Stimulated activated naive CD8-positive, alpha-beta T cell treated with anti-CD3 and anti-CD28 coated beads, Interleukin-15, Interleukin-2, amounts not matched to agents 100 ng/mL and 50 ng/mL, for 24 hours (primary cell): ENCODE measurements around the gene TUFT1.
"Not testable (repeated sequence)": the region's sequence is repeated elsewhere in the genome, so short reads cannot be mapped to it uniquely, and the experiment has no call there.

Experiments used
- H3K27ac Mint-ChIP-seq: one replicate; pipeline ENCODE4 v1.8.0; 2021; ENCODE audit warnings: mild to moderate bottlenecking, mixed read lengths
- H3K27me3 Mint-ChIP-seq: one replicate; pipeline ENCODE4 v1.8.0; 2021; ENCODE audit warnings: mixed read lengths
- H3K36me3 Mint-ChIP-seq: one replicate; pipeline ENCODE4 v1.8.0; 2021; ENCODE audit warnings: low read depth, mixed read lengths
- H3K4me1 Mint-ChIP-seq: one replicate; pipeline ENCODE4 v1.8.0; 2021; ENCODE audit warnings: low read depth, mixed read lengths
- H3K4me3 Mint-ChIP-seq: one replicate; pipeline ENCODE4 v1.8.0; 2021; ENCODE audit warnings: mild to moderate bottlenecking, mixed read lengths
- H3K9me3 Mint-ChIP-seq: one replicate; pipeline ENCODE4 v1.8.0; 2021; ENCODE audit warnings: mixed read lengths

Gene TUFT1

DNA sequence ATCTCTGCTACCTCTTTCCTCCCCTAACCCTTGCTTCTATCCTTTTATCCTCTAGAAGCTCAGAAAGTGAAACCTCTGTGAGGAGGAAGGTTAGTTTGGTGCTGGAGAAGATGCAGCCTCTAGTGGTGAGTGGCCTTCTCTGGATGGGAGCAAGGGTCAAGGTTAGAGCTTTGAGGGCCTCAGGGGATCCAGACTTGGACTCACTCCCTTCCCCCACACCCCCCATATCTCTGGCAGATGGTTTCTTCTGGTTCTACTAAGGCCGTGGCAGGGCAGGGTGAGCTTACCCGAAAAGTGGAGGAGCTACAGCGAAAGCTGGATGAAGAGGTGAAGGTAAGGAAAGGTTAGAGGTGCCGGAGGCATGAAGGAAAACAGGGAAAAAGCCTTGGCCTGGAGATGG is 19.8 kb upstream of the TUFT1 start:
- H3K4me3 Mint-ChIP-seq = no peak overlapping the region
- H3K27me3 Mint-ChIP-seq = no peaks in the 10 kb centered on the region
- no peaks in the 10 kb centered on the region for H3K9me3 Mint-ChIP-seq
- H3K36me3 Mint-ChIP-seq = no peaks in the 10 kb centered on the region
- no peak overlapping the region for H3K27ac Mint-ChIP-seq
- no peaks in the 10 kb centered on the region for H3K4me1 Mint-ChIP-seq

DNA sequence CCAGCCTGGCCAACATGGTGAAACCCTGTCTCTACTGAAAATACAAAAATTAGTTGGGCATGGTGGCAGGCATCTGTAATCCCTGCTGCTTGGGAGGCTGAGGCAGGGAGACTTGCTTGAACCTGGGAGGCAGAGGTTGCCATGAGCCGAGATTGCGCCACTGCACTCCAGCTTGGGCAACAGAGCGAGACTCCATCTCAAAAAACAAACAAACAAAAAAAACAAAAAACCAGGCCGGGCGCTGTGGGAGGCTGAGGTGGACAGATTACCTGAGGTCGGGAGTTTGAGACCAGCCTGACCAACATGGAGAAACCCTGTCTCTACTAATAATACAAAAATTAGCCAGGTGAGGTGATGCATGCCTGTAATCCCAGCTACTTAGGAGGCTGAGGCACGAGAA is 17.7 kb upstream of the TUFT1 start:
- not testable (repeated sequence) for H3K9me3 Mint-ChIP-seq, H3K27ac Mint-ChIP-seq, H3K27me3 Mint-ChIP-seq, H3K36me3 Mint-ChIP-seq, H3K4me1 Mint-ChIP-seq, H3K4me3 Mint-ChIP-seq

GRCh38 chr1:151523326-151523725 is 16.8 kb upstream of the TUFT1 start:
- Mint-ChIP-seq H3K36me3 (no peaks in the 10 kb centered on the region), H3K4me3 (no peak overlapping the region), H3K27ac (no peak overlapping the region), H3K4me1 (no peaks in the 10 kb centered on the region), H3K9me3 (no peaks in the 10 kb centered on the region), H3K27me3 (no peaks in the 10 kb centered on the region)

DNA sequence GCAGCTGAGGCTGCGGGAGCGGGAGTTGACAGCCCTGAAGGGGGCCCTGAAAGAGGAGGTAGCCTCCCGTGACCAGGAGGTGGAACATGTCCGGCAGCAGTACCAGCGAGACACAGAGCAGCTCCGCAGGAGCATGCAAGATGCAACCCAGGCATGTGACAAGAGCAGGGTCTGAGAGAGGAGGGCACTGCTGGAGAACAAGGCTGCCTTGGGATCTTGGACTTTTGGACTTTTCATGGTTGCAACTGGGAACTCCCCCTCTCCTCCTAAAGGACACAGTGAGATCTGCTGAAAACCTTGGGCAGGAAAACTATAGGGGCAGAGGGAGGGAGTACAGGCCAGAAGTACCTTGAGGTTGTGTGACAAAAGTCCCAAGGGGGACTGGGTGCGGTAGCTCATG is 15.4 kb upstream of the TUFT1 start:
- no peak overlapping the region for H3K27ac Mint-ChIP-seq
- H3K4me1 Mint-ChIP-seq = no peaks in the 10 kb centered on the region
- no peak overlapping the region for H3K4me3 Mint-ChIP-seq

GRCh38 chr1:151526735-151527525 is 13.2 kb upstream of the TUFT1 start:
- Mint-ChIP-seq H3K36me3 (no peaks in the 10 kb centered on the region), H3K27ac (no peak overlapping the region), H3K4me1 (no peaks in the 10 kb centered on the region), H3K4me3 (no peak overlapping the region), H3K9me3 (no peaks in the 10 kb centered on the region), H3K27me3 (no peaks in the 10 kb centered on the region)

More for the DNA sequence above, 15.4 kb upstream of the TUFT1 start:
- Mint-ChIP-seq H3K9me3 (no peaks in the 10 kb centered on the region), H3K27me3 (no peaks in the 10 kb centered on the region), H3K36me3 (no peaks in the 10 kb centered on the region)

DNA sequence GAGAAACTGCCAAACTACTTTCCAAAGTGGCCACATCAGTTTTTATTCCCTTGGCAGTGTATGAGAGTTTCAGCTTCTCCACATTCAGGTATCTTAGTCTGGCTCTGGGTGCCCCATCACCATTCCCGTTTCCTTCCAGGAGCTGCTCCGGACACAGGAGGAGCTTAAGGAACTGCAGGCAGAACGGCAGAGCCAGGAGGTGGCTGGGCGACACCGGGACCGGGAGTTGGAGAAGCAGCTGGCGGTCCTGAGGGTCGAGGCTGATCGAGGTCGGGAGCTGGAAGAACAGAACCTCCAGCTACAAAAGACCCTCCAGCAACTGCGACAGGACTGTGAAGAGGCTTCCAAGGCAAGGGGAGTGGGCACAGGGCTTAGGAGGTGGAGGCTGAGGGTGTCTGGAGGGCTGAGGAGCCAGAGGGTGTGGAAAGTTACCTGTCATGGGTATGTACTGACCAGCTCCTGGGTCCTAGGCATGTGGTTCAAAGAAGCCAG is 10.9 kb upstream of the TUFT1 start:
- Mint-ChIP-seq H3K4me3 (no peak overlapping the region), H3K27ac (no peak overlapping the region), H3K9me3 (no peaks in the 10 kb centered on the region), H3K27me3 (no peaks in the 10 kb centered on the region), H3K4me1 (no peaks in the 10 kb centered on the region), H3K36me3 (no peaks in the 10 kb centered on the region)

DNA sequence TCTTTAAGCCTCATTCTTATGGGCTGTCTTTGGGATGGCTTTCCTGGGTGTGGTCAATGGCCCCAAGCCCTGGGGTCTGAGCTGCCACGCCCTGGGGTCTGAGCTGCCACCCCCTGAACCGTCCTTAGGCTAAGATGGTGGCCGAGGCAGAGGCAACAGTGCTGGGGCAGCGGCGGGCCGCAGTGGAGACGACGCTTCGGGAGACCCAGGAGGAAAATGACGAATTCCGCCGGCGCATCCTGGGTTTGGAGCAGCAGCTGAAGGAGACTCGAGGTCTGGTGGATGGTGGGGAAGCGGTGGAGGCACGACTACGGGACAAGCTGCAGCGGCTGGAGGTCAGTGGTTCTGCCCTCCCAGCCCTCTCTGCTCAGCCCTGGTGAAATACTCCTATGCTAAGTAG is 10.3 kb upstream of the TUFT1 start:
- Mint-ChIP-seq H3K4me3 (no peak overlapping the region), H3K27ac (no peak overlapping the region), H3K9me3 (no peaks in the 10 kb centered on the region), H3K4me1 (no peaks in the 10 kb centered on the region), H3K36me3 (no peaks in the 10 kb centered on the region), H3K27me3 (no peaks in the 10 kb centered on the region)

DNA sequence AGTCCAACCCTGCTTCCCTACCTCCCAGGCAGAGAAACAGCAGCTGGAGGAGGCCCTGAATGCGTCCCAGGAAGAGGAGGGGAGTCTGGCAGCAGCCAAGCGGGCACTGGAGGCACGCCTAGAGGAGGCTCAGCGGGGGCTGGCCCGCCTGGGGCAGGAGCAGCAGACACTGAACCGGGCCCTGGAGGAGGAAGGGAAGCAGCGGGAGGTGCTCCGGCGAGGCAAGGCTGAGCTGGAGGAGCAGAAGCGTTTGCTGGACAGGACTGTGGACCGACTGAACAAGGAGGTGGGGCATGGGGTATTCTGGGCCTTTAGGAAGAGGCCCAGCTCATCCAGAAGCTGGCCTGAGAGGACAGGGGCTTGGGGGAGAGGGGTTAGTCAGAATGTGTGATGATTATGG is 9.6 kb upstream of the TUFT1 start:
- Mint-ChIP-seq H3K27me3 (no peaks in the 10 kb centered on the region), H3K4me1 (no peaks in the 10 kb centered on the region), H3K36me3 (no peaks in the 10 kb centered on the region), H3K27ac (no peak overlapping the region), H3K9me3 (no peaks in the 10 kb centered on the region), H3K4me3 (no peak overlapping the region)

GRCh38 chr1:151533870-151534269 is 6.2 kb upstream of the TUFT1 start:
- Mint-ChIP-seq H3K9me3 (no peaks in the 10 kb centered on the region), H3K4me3 (no peak overlapping the region), H3K4me1 (no peaks in the 10 kb centered on the region), H3K27ac (no peak overlapping the region), H3K27me3 (no peaks in the 10 kb centered on the region), H3K36me3 (no peaks in the 10 kb centered on the region)

- no peak overlapping the region for H3K4me3 Mint-ChIP-seq
- no peaks in the 10 kb centered on the region for H3K36me3 Mint-ChIP-seq
- no peaks in the 10 kb centered on the region for H3K27me3 Mint-ChIP-seq
- no peaks in the 10 kb centered on the region for H3K9me3 Mint-ChIP-seq
- H3K27ac Mint-ChIP-seq = no peak overlapping the region
- H3K4me1 Mint-ChIP-seq = no peaks in the 10 kb centered on the region
Observed at GRCh38 chr1:151534662-151535278, 5.3 kb upstream of the TUFT1 start.

GRCh38 chr1:151535326-151536271 is 4.5 kb upstream of the TUFT1 start:
- H3K27me3 Mint-ChIP-seq = no peaks in the 10 kb centered on the region
- H3K4me1 Mint-ChIP-seq = peaks cover 6% of the 10 kb centered on the region
- no peak overlapping the region for H3K4me3 Mint-ChIP-seq

GRCh38 chr1:151536499-151536898 is 3.6 kb upstream of the TUFT1 start:
- no peaks in the 10 kb centered on the region for H3K9me3 Mint-ChIP-seq
- H3K27ac Mint-ChIP-seq = no peak overlapping the region
- peaks cover 3% of the 10 kb centered on the region for H3K27me3 Mint-ChIP-seq
- H3K4me3 Mint-ChIP-seq = no peak overlapping the region
- H3K36me3 Mint-ChIP-seq = no peaks in the 10 kb centered on the region
- peaks cover 15% of the 10 kb centered on the region for H3K4me1 Mint-ChIP-seq

More at GRCh38 chr1:151535326-151536271, 4.5 kb upstream of the TUFT1 start:
- Mint-ChIP-seq H3K27ac (no peak overlapping the region), H3K36me3 (no peaks in the 10 kb centered on the region), H3K9me3 (no peaks in the 10 kb centered on the region)

- Mint-ChIP-seq H3K9me3 (no peaks in the 10 kb centered on the region), H3K27me3 (peaks cover 9% of the 10 kb centered on the region), H3K27ac (no peak overlapping the region), H3K36me3 (no peaks in the 10 kb centered on the region), H3K4me3 (no peak overlapping the region), H3K4me1 (peaks cover 19% of the 10 kb centered on the region)
Observed at GRCh38 chr1:151537112-151537511, 3.0 kb upstream of the TUFT1 start.

DNA sequence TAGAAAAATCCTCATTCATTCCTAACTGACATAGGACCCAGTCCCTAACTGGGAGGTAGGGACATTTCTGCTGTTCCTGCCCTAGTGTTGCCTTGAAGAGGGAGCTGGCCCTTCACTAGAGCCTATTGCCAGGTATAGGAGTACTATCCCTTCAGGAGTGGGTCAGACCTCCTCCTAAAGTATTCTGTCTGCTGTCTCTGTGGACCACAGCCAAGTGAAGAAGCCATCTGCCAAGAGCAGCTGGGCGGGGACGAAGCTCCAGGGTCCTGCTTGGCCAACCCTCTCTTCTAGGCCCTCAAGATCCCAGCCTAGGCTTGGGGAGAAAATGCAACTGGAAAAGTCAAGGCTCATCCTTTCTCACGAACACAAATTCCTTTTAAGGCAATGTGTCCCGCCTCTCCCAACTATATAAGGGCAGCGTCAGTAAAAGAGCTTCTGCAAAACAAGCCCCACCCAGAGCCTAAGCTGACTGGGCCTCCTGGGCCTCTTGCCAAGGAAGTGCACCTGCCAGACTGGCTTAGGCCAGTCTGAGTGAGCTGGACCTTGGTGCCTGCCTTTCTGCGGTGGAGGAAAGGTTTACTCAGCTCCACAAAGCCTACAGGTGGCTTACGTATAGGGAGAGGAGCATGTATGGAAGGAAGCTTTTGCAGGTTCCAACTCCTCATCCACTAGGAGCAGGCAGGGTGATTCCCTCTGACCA is 638 bp upstream of the TUFT1 start:
- Mint-ChIP-seq H3K4me3 (peak overlapping the region; percentile 90), H3K4me1 (peaks cover 19% of the 10 kb centered on the region), H3K27ac (no peak overlapping the region), H3K27me3 (peaks cover 18% of the 10 kb centered on the region), H3K36me3 (no peaks in the 10 kb centered on the region), H3K9me3 (no peaks in the 10 kb centered on the region)
